GM13976 (cell line): ENCODE results near the gene SSR2.
A peak's percentile ranks its signal among the peaks of the same experiment; 100 is the strongest.

Source experiments
- DNase-seq: peaks from one replicate; pipeline ENCODE4 v3.0.0; 2012; ENCODE audit warnings: low spot score
- CTCF ChIP-seq: IDR thresholded peaks from 2 replicates; pipeline ENCODE4 v1.5.1; 2012; ENCODE audit warnings: borderline replicate concordance, mild to moderate bottlenecking; ENCODE audit not compliant: insufficient read depth; ENCODE audit errors: extremely low read depth, missing control alignments, control extremely low read depth
- in situ Hi-C: fragments of 300-500 bp; cut with MboI; formaldehyde crosslinking; loops from one replicate; pipeline ENCODE4 v1.12.0; 2022; ENCODE audit warnings: low sequenced_read_pairs, mixed read lengths, inconsistent platforms; ENCODE audit not compliant: unreplicated experiment

Gene SSR2

GRCh38 chr1:156024801-156025200, 4.0 kb upstream of the SSR2 start:
- in situ Hi-C loops: no loop called here
- no peak for TF ChIP-seq CTCF
- DNase-seq: no peak

GRCh38 chr1:156021954-156022353, 1.2 kb upstream of the SSR2 start:
- in situ Hi-C loops: no loop called here
- no peak for TF ChIP-seq CTCF
- no peak for DNase-seq

- no peak for DNase-seq
- in situ Hi-C loops: no loop called here
- no peak for TF ChIP-seq CTCF
Observed at GRCh38 chr1:156021093-156021428, 310 bp upstream of the SSR2 start.

- in situ Hi-C loops: no loop called here
- TF ChIP-seq CTCF: no peak
- DNase-seq: no peak
Observed at GRCh38 chr1:156019946-156020292, 832 bp downstream of the SSR2 start.

- in situ Hi-C loops: no loop called here
- no peak for TF ChIP-seq CTCF
- no peak for DNase-seq
Observed at GRCh38 chr1:156014829-156015228, 5.9 kb downstream of the SSR2 start.

GRCh38 chr1:156012051-156012817, 8.5 kb downstream of the SSR2 start:
- no peak for TF ChIP-seq CTCF
- in situ Hi-C loops: no loop called here
- peak; percentile 75 for DNase-seq

GRCh38 chr1:156009404-156009803, 11.3 kb downstream of the SSR2 start:
- in situ Hi-C loops: no loop called here
- no peak for DNase-seq
- TF ChIP-seq CTCF: no peak
